ENCODE results near the gene SHISA4. TPM values are rescaled to one million over a fixed set of nuclear protein-coding genes. Genes with fewer than 3 reads are reported as not detected.

The SHISA4 gene
- total RNA-seq, 1 donor from 2014 or later = 3.0 TPM

DNA sequence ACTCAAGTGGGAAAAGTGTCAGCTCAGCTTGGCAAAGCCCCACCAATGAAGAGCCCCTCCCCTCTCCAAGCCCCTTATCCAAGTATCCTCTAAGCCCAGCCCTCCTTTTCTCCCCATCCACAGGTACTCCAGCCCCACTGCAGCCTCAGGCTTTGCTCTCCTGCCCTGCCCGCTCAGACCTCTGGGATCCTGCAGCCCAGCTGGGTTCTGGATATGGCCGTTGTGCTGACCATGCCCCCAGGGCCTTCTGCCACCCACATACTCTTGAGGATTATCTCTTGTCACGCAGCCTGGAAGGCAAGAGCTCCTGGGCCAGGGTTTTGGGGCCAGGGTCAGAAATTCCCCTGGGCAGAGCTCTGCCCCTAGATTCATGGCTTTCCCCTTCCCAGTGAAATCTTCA is 4.7 kb downstream of the SHISA4 start:
- Histone ChIP-seq H3K27me3 (peaks cover 14% of the 10 kb centered on the region), H3K4me3 (no peak overlapping the region), H3K9ac (no peak overlapping the region), H3K36me3 (no peaks in the 10 kb centered on the region), H3K79me2 (ENCODE audit: low read depth) (no peaks in the 10 kb centered on the region), H3K9me3 (ENCODE audit: low read depth) (no peaks in the 10 kb centered on the region), H3K27ac (no peak overlapping the region), H3F3A (ENCODE audit: low read depth) (no peaks in the 10 kb centered on the region), H3K4me1 (peaks cover 10% of the 10 kb centered on the region), H4K20me1 (ENCODE audit: low read depth) (no peaks in the 10 kb centered on the region), H2AFZ (replicated peaks) (no peak overlapping the region), H3K4me2 (no peak overlapping the region)
- Mint-ChIP-seq H3K9me3 (no peaks in the 10 kb centered on the region), H3K27me3 (ENCODE audit: insufficient read depth, low read depth) (peaks cover 11% of the 10 kb centered on the region), H3K4me3 (no peak overlapping the region), H3K27ac (peak overlapping the region; percentile 89), H3K36me3 (no peaks in the 10 kb centered on the region), H3K4me1 (peaks cover 22% of the 10 kb centered on the region)
- TF ChIP-seq, protein P1, sequence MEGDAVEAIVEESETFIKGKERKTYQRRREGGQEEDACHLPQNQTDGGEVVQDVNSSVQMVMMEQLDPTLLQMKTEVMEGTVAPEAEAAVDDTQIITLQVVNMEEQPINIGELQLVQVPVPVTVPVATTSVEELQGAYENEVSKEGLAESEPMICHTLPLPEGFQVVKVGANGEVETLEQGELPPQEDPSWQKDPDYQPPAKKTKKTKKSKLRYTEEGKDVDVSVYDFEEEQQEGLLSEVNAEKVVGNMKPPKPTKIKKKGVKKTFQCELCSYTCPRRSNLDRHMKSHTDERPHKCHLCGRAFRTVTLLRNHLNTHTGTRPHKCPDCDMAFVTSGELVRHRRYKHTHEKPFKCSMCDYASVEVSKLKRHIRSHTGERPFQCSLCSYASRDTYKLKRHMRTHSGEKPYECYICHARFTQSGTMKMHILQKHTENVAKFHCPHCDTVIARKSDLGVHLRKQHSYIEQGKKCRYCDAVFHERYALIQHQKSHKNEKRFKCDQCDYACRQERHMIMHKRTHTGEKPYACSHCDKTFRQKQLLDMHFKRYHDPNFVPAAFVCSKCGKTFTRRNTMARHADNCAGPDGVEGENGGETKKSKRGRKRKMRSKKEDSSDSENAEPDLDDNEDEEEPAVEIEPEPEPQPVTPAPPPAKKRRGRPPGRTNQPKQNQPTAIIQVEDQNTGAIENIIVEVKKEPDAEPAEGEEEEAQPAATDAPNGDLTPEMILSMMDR (IDR thresholded peaks at IDR 0.05) = no peak
- no peak for TF ChIP-seq EZH2phosphoT487 (IDR thresholded peaks at IDR 0.05)
- no peak for TF ChIP-seq EZH2 (IDR thresholded peaks at IDR 0.05)
- no peak for DNase-seq (ENCODE audit: low spot score)

DNA sequence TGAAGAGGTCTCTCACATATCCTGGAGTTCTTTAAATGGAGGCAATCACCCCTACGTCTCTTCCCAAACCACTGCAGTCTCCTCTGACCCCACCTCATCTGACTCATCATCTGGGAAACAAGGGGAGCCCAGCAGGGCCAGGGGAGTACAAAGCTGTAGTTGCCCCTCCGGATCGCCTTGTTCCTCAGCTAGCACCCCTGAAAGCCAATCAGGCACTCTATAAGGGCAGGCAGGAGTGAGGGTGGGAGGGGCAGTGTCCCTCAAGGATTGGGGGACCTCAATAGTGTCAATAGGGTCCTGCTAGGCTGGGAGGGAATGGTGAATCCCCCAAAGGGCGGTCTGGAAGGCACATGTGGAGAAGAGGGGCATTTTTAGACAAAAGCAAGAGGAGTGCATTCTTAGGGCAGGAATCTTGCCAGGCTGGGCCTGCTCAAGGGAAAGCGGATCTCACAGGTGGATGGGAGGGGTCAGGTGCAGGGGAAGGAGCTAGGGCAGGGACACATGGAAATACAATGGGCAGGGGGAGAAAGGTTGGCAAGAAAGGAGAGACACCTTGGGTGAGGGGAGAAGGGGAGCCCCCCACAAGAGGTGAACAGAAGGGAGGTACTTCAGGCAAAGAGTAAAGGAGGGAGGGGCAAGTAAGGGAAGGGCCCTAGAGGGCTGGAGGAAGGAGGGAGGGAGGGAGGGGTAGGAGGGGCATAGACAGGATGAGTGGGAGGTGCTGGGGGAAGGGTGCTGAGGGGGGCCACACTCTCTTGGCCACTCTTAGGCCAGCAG is 5.8 kb downstream of the SHISA4 start:
- H3K27ac Mint-ChIP-seq = no peak overlapping the region
- H3K4me3 Mint-ChIP-seq = no peak overlapping the region
- no peaks in the 10 kb centered on the region for H3F3A ChIP-seq (ENCODE audit: low read depth)
- no peak overlapping the region for H3K27ac ChIP-seq
- H3K9ac ChIP-seq = no peak overlapping the region
- H3K4me1 Mint-ChIP-seq = peaks cover 20% of the 10 kb centered on the region
- H4K20me1 ChIP-seq (ENCODE audit: low read depth) = no peaks in the 10 kb centered on the region
- H3K36me3 ChIP-seq = no peaks in the 10 kb centered on the region
- no peak overlapping the region for H2AFZ ChIP-seq (replicated peaks)
- no peak overlapping the region for H3K4me3 ChIP-seq
- no peaks in the 10 kb centered on the region for H3K79me2 ChIP-seq (ENCODE audit: low read depth)
- H3K27me3 ChIP-seq = peaks cover 8% of the 10 kb centered on the region
- no peak for DNase-seq (ENCODE audit: low spot score)
- TF ChIP-seq, protein P1 (IDR thresholded peaks at IDR 0.05) = no peak
- no peak for TF ChIP-seq EZH2 (IDR thresholded peaks at IDR 0.05)
- TF ChIP-seq EZH2phosphoT487 (IDR thresholded peaks at IDR 0.05) = no peak
- H3K36me3 Mint-ChIP-seq = no peaks in the 10 kb centered on the region
- no peaks in the 10 kb centered on the region for H3K9me3 ChIP-seq (ENCODE audit: low read depth)
- H3K4me2 ChIP-seq = no peak overlapping the region
- H3K27me3 Mint-ChIP-seq (ENCODE audit: insufficient read depth, low read depth) = peaks cover 11% of the 10 kb centered on the region
- H3K4me1 ChIP-seq = peaks cover 10% of the 10 kb centered on the region
- no peaks in the 10 kb centered on the region for H3K9me3 Mint-ChIP-seq

DNA sequence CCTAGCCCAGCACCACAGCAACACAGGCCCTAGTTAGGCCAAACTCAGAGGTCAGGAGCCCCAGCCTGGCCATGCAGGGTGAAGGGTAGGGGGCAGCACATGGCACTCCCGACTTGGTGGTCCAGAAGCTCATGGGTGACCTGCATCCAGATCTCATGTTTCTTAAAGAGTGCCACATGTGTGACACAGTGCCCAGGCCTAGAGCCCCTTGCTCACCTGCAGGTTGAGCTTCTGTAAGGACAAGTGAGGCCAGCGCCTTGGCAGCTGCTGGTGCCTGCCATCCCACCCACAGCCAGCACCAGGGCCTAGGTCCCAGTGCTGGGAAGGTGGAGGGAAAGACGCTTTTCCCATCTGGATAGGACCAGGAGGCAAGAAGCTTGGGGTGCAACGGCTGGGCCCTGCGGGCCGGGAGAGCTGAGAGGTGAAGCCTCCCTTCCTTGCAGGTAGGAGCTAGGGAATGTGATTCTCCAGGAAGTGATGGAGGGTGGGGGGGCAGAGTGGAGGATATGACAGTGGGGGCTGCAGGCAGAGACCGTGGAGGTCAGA is 6.5 kb downstream of the SHISA4 start:
- Histone ChIP-seq H3K4me2 (no peak overlapping the region), H3K4me1 (peaks cover 10% of the 10 kb centered on the region), H4K20me1 (ENCODE audit: low read depth) (no peaks in the 10 kb centered on the region), H3F3A (ENCODE audit: low read depth) (no peaks in the 10 kb centered on the region), H3K4me3 (no peak overlapping the region), H3K9me3 (ENCODE audit: low read depth) (no peaks in the 10 kb centered on the region), H3K27ac (no peak overlapping the region), H3K79me2 (ENCODE audit: low read depth) (no peaks in the 10 kb centered on the region), H3K9ac (no peak overlapping the region), H3K27me3 (peaks cover under 1% of the 10 kb centered on the region), H2AFZ (replicated peaks) (no peak overlapping the region), H3K36me3 (no peaks in the 10 kb centered on the region)
- Mint-ChIP-seq H3K36me3 (peaks cover 2% of the 10 kb centered on the region), H3K9me3 (no peaks in the 10 kb centered on the region), H3K4me3 (no peak overlapping the region), H3K4me1 (peaks cover 19% of the 10 kb centered on the region), H3K27ac (no peak overlapping the region), H3K27me3 (ENCODE audit: insufficient read depth, low read depth) (peaks cover 9% of the 10 kb centered on the region)
- DNase-seq (ENCODE audit: low spot score) = no peak
- TF ChIP-seq EZH2phosphoT487 (IDR thresholded peaks at IDR 0.05) (no peak), EZH2 (IDR thresholded peaks at IDR 0.05) (no peak)
- TF ChIP-seq, protein P1 (IDR thresholded peaks at IDR 0.05) = no peak

Data from neural progenitor cell (in vitro differentiated cells).